ENCODE data around the gene VPS8. TPM values are rescaled to one million over a fixed set of nuclear protein-coding genes. Genes with fewer than 3 reads are reported as not detected.

Gene VPS8
- total and polyA plus RNA-seq, 5 donors from 2014 or later, result 23.4 to 73.8 (median 26.9) TPM

GRCh38 chr3:185063431-185063830 is 251.5 kb downstream of the VPS8 start:
- no peak overlapping the region for H3K4me3 Mint-ChIP-seq
- H3K9me3 Mint-ChIP-seq, result peaks cover 5 to 22% (median 9%) of the 10 kb centered on the region in 7 donors
- H3K27ac Mint-ChIP-seq, result no peak overlapping the region
- H3K27me3 ChIP-seq (ENCODE audit: control insufficient read depth, insufficient read depth, low read length), result no peaks in the 10 kb centered on the region
- H3K27me3 Mint-ChIP-seq, result no peaks in the 10 kb centered on the region
- H3K4me1 Mint-ChIP-seq, result no peaks in the 10 kb centered on the region
- H3K9me3 ChIP-seq (ENCODE audit: control insufficient read depth in 2 of 2, low read length in 2 of 2), result peaks cover 0 to 6% of the 10 kb centered on the region in 2 experiments
- ATAC-seq (ENCODE audit: low read depth in 2 of 2) (no peak), DNase-seq (no peak)
- no peaks in the 10 kb centered on the region for H3K36me3 ChIP-seq (ENCODE audit: control insufficient read depth, insufficient read depth, low read length)
- no peaks in the 10 kb centered on the region for H3K36me3 Mint-ChIP-seq
- no peak overlapping the region for H3K27ac ChIP-seq (ENCODE audit: insufficient read depth, low read length, poor library complexity, severe bottlenecking)
- H3K4me1 ChIP-seq (ENCODE audit: control insufficient read depth, insufficient read depth, low read length, poor library complexity, severe bottlenecking), result no peaks in the 10 kb centered on the region
- no peak overlapping the region for H3K4me3 ChIP-seq (ENCODE audit: low read depth, low read length)

GRCh38 chr3:185065059-185065458 is 253.1 kb downstream of the VPS8 start:
- no peaks in the 10 kb centered on the region for H3K4me1 Mint-ChIP-seq
- H3K9me3 Mint-ChIP-seq, result peaks cover 0 to 11% (median 5%) of the 10 kb centered on the region in 7 donors
- ATAC-seq (ENCODE audit: low read depth in 2 of 2), result no peak

GRCh38 chr3:185066251-185066650 is 254.3 kb downstream of the VPS8 start:
- Mint-ChIP-seq H3K27me3 (no peaks in the 10 kb centered on the region), H3K4me1 (no peaks in the 10 kb centered on the region), H3K4me3 (no peak overlapping the region), H3K36me3 (no peaks in the 10 kb centered on the region), H3K27ac (no peak overlapping the region), H3K9me3 (peaks cover 0 to 5% (median 4%) of the 10 kb centered on the region in 7 donors)
- H3K36me3 ChIP-seq (ENCODE audit: control insufficient read depth, insufficient read depth, low read length), result no peaks in the 10 kb centered on the region
- no peaks in the 10 kb centered on the region for H3K27me3 ChIP-seq (ENCODE audit: control insufficient read depth, insufficient read depth, low read length)
- DNase-seq (no peak), ATAC-seq (ENCODE audit: low read depth in 2 of 2) (no peak)
- no peaks in the 10 kb centered on the region for H3K4me1 ChIP-seq (ENCODE audit: control insufficient read depth, insufficient read depth, low read length, poor library complexity, severe bottlenecking)
- H3K4me3 ChIP-seq (ENCODE audit: low read depth, low read length), result no peak overlapping the region
- no peak overlapping the region for H3K27ac ChIP-seq (ENCODE audit: insufficient read depth, low read length, poor library complexity, severe bottlenecking)
- peaks cover 0 to under 1% of the 10 kb centered on the region in 2 experiments for H3K9me3 ChIP-seq (ENCODE audit: control insufficient read depth in 2 of 2, low read length in 2 of 2)

More at GRCh38 chr3:185065059-185065458, 253.1 kb downstream of the VPS8 start:
- H3K27ac Mint-ChIP-seq, result no peak overlapping the region
- no peaks in the 10 kb centered on the region for H3K4me1 ChIP-seq (ENCODE audit: control insufficient read depth, insufficient read depth, low read length, poor library complexity, severe bottlenecking)
- H3K27me3 ChIP-seq (ENCODE audit: control insufficient read depth, insufficient read depth, low read length), result no peaks in the 10 kb centered on the region
- no peak overlapping the region for H3K4me3 Mint-ChIP-seq
- H3K36me3 ChIP-seq (ENCODE audit: control insufficient read depth, insufficient read depth, low read length), result no peaks in the 10 kb centered on the region
- H3K36me3 Mint-ChIP-seq, result no peaks in the 10 kb centered on the region
- peaks cover 0 to 6% of the 10 kb centered on the region in 2 experiments for H3K9me3 ChIP-seq (ENCODE audit: control insufficient read depth in 2 of 2, low read length in 2 of 2)
- DNase-seq, result no peak
- no peak overlapping the region for H3K4me3 ChIP-seq (ENCODE audit: low read depth, low read length)
- H3K27me3 Mint-ChIP-seq, result no peaks in the 10 kb centered on the region
- H3K27ac ChIP-seq (ENCODE audit: insufficient read depth, low read length, poor library complexity, severe bottlenecking), result no peak overlapping the region

GRCh38 chr3:185067173-185067572 is 255.2 kb downstream of the VPS8 start:
- ATAC-seq (ENCODE audit: low read depth in 2 of 2), result no peak
- no peaks in the 10 kb centered on the region for H3K36me3 Mint-ChIP-seq
- no peak overlapping the region for H3K4me3 ChIP-seq (ENCODE audit: low read depth, low read length)
- no peaks in the 10 kb centered on the region for H3K27me3 Mint-ChIP-seq
- H3K4me1 Mint-ChIP-seq, result no peaks in the 10 kb centered on the region
- no peaks in the 10 kb centered on the region for H3K27me3 ChIP-seq (ENCODE audit: control insufficient read depth, insufficient read depth, low read length)
- no peaks in the 10 kb centered on the region for H3K36me3 ChIP-seq (ENCODE audit: control insufficient read depth, insufficient read depth, low read length)
- DNase-seq, result no peak
- H3K9me3 ChIP-seq (ENCODE audit: control insufficient read depth in 2 of 2, low read length in 2 of 2), result no peaks in the 10 kb centered on the region
- no peak overlapping the region for H3K4me3 Mint-ChIP-seq
- peaks cover 0 to 2% (median 0%) of the 10 kb centered on the region in 7 donors for H3K9me3 Mint-ChIP-seq
- H3K27ac Mint-ChIP-seq, result no peak overlapping the region
- no peaks in the 10 kb centered on the region for H3K4me1 ChIP-seq (ENCODE audit: control insufficient read depth, insufficient read depth, low read length, poor library complexity, severe bottlenecking)
- H3K27ac ChIP-seq (ENCODE audit: insufficient read depth, low read length, poor library complexity, severe bottlenecking), result no peak overlapping the region

GRCh38 chr3:185069037-185070030 is 257.4 kb downstream of the VPS8 start:
- no peak overlapping the region for H3K4me3 ChIP-seq (ENCODE audit: low read depth, low read length)
- no peak overlapping the region for H3K27ac ChIP-seq (ENCODE audit: insufficient read depth, low read length, poor library complexity, severe bottlenecking)
- no peaks in the 10 kb centered on the region for H3K9me3 ChIP-seq (ENCODE audit: control insufficient read depth in 2 of 2, low read length in 2 of 2)
- H3K27ac Mint-ChIP-seq, result no peak overlapping the region
- no peaks in the 10 kb centered on the region for H3K4me1 Mint-ChIP-seq
- H3K4me3 Mint-ChIP-seq, result no peak overlapping the region
- H3K27me3 ChIP-seq (ENCODE audit: control insufficient read depth, insufficient read depth, low read length), result no peaks in the 10 kb centered on the region
- no peaks in the 10 kb centered on the region for H3K4me1 ChIP-seq (ENCODE audit: control insufficient read depth, insufficient read depth, low read length, poor library complexity, severe bottlenecking)
- H3K36me3 ChIP-seq (ENCODE audit: control insufficient read depth, insufficient read depth, low read length), result no peaks in the 10 kb centered on the region
- ATAC-seq (ENCODE audit: low read depth in 2 of 2) (no peak), DNase-seq (no peak)
- no peaks in the 10 kb centered on the region for H3K36me3 Mint-ChIP-seq
- H3K27me3 Mint-ChIP-seq, result no peaks in the 10 kb centered on the region
- H3K9me3 Mint-ChIP-seq, result peaks cover 0 to 1% (median 0%) of the 10 kb centered on the region in 7 donors

- H3K36me3 ChIP-seq (ENCODE audit: control insufficient read depth, insufficient read depth, low read length), result no peaks in the 10 kb centered on the region
- no peak overlapping the region for H3K27ac ChIP-seq (ENCODE audit: insufficient read depth, low read length, poor library complexity, severe bottlenecking)
- no peak overlapping the region for H3K4me3 ChIP-seq (ENCODE audit: low read depth, low read length)
- no peak for DNase-seq
- Mint-ChIP-seq H3K9me3 (peaks cover 0 to 1% (median 0%) of the 10 kb centered on the region in 7 donors), H3K27me3 (no peaks in the 10 kb centered on the region), H3K36me3 (no peaks in the 10 kb centered on the region), H3K4me1 (no peaks in the 10 kb centered on the region), H3K27ac (no peak overlapping the region), H3K4me3 (no peak overlapping the region)
- no peaks in the 10 kb centered on the region for H3K9me3 ChIP-seq (ENCODE audit: control insufficient read depth in 2 of 2, low read length in 2 of 2)
- H3K27me3 ChIP-seq (ENCODE audit: control insufficient read depth, insufficient read depth, low read length), result no peaks in the 10 kb centered on the region
- no peak for ATAC-seq (ENCODE audit: low read depth in 2 of 2)
- no peaks in the 10 kb centered on the region for H3K4me1 ChIP-seq (ENCODE audit: control insufficient read depth, insufficient read depth, low read length, poor library complexity, severe bottlenecking)
Observed at GRCh38 chr3:185070491-185071286, 258.7 kb downstream of the VPS8 start.

GRCh38 chr3:185071287-185071800 is 259.4 kb downstream of the VPS8 start:
- Mint-ChIP-seq H3K36me3 (no peaks in the 10 kb centered on the region), H3K4me3 (no peak overlapping the region), H3K27me3 (no peaks in the 10 kb centered on the region), H3K27ac (no peak overlapping the region), H3K9me3 (peaks cover 0 to 1% (median 0%) of the 10 kb centered on the region in 7 donors), H3K4me1 (no peaks in the 10 kb centered on the region)
- H3K4me3 ChIP-seq (ENCODE audit: low read depth, low read length), result no peak overlapping the region
- no peak for DNase-seq
- ATAC-seq (ENCODE audit: low read depth in 2 of 2), result no peak
- no peaks in the 10 kb centered on the region for H3K4me1 ChIP-seq (ENCODE audit: control insufficient read depth, insufficient read depth, low read length, poor library complexity, severe bottlenecking)
- no peaks in the 10 kb centered on the region for H3K36me3 ChIP-seq (ENCODE audit: control insufficient read depth, insufficient read depth, low read length)
- no peak overlapping the region for H3K27ac ChIP-seq (ENCODE audit: insufficient read depth, low read length, poor library complexity, severe bottlenecking)
- no peaks in the 10 kb centered on the region for H3K9me3 ChIP-seq (ENCODE audit: control insufficient read depth in 2 of 2, low read length in 2 of 2)
- no peaks in the 10 kb centered on the region for H3K27me3 ChIP-seq (ENCODE audit: control insufficient read depth, insufficient read depth, low read length)

Data from CD4-positive, CD25-positive, alpha-beta regulatory T cell (primary cell).